IMR-90 (cell line): ENCODE measurements around the gene FADS1. TPM values are rescaled to one million over a fixed set of nuclear protein-coding genes. Genes with fewer than 3 reads are reported as not detected.

ENCODE experiments used
- ATAC-seq: fragments of 200-7000 bp; cut with Tn5 transposase; 2 replicates; pipeline ENCODE4 v1.9.1; 2020; ENCODE audit warnings: low read depth, mild to moderate bottlenecking, moderate library complexity
- BruUV-seq: library from RNA; stranded (reverse); fragments of 400-500 nt; replicated peaks from 2 replicates; lab custom pipeline; 2021; lab: Mats Ljungman, UMichigan
- CTCF ChIA-PET: fragments of 300-600 bp; formaldehyde crosslinking; extraction: SDS; loops from one replicate; lab custom pipeline; 2021; ENCODE audit warnings: antibody characterized with exemption; lab: Yijun Ruan, JAX
- POLR2A ChIA-PET: fragments of 300-600 bp; sonication (Branson Sonifier 250); formaldehyde crosslinking; loops from one replicate; lab custom pipeline; 2022; ENCODE audit warnings: antibody characterized with exemption; ENCODE audit not compliant: unreplicated experiment; lab: Charles Lee
- DNase-seq: peaks from one replicate; pipeline ENCODE4 v3.0.0; 2013
- H2AFZ ChIP-seq: replicated peaks from 2 replicates; pipeline ENCODE3; 2013; ENCODE audit warnings: low read length, mild to moderate bottlenecking; ENCODE audit not compliant: poor library complexity
- H2AK5ac ChIP-seq: 2 replicates; pipeline ENCODE4 v1.6.1; 2013; ENCODE audit warnings: low read depth, low read length, inconsistent platforms
- H2AK9ac ChIP-seq: replicated peaks from 2 replicates; pipeline ENCODE3; 2013; ENCODE audit warnings: mild to moderate bottlenecking, low read depth, low read length, moderate library complexity; ENCODE audit not compliant: poor library complexity
- H2BK120ac ChIP-seq: 2 replicates; pipeline ENCODE4 v1.6.1; 2013; ENCODE audit warnings: low read depth, low read length, inconsistent platforms
- H2BK15ac ChIP-seq: 3 replicates; pipeline ENCODE4 v1.6.1; 2013; ENCODE audit warnings: low read depth, low read length, inconsistent platforms
- H2BK20ac ChIP-seq: 2 replicates; pipeline ENCODE4 v1.6.1; 2013; ENCODE audit warnings: low read depth, mild to moderate bottlenecking, inconsistent platforms, low read length, moderate library complexity
- H2BK5ac ChIP-seq: 2 replicates; pipeline ENCODE4 v1.6.1; 2013; ENCODE audit warnings: mild to moderate bottlenecking, low read depth, low read length, inconsistent platforms; ENCODE audit not compliant: poor library complexity, severe bottlenecking
- H3K14ac ChIP-seq: replicated peaks from 2 replicates; pipeline ENCODE4 v1.6.1; 2013; ENCODE audit warnings: low read depth, low read length, inconsistent platforms
- H3K18ac ChIP-seq: 2 replicates; pipeline ENCODE4 v1.6.1; 2013; ENCODE audit warnings: low read depth, low read length, control low read depth
- H3K23ac ChIP-seq: 2 replicates; pipeline ENCODE4 v1.6.1; 2013; ENCODE audit warnings: low read depth, low read length, inconsistent platforms
- H3K27ac ChIP-seq: 2 replicates; pipeline ENCODE4 v1.5.1; 2013; ENCODE audit warnings: mild to moderate bottlenecking, control low read depth, low read length; ENCODE audit not compliant: insufficient read depth
- H3K27me3 ChIP-seq: 2 replicates; pipeline ENCODE4 v1.6.1; 2013; ENCODE audit warnings: low read length; ENCODE audit not compliant: control insufficient read depth, insufficient read depth
- H3K36me3 ChIP-seq: 2 replicates; pipeline ENCODE4 v1.6.1; 2013; ENCODE audit warnings: low read length, mixed read lengths; ENCODE audit not compliant: control insufficient read depth, insufficient read depth
- H3K4ac ChIP-seq: 2 replicates; pipeline ENCODE4 v1.6.1; 2013; ENCODE audit warnings: low read depth, low read length, inconsistent platforms
- H3K4me1 ChIP-seq: 2 replicates; pipeline ENCODE4 v1.6.1; 2013; ENCODE audit warnings: low read length, mixed read lengths; ENCODE audit not compliant: control insufficient read depth, insufficient read depth
- H3K4me2 ChIP-seq: 2 replicates; pipeline ENCODE4 v1.6.1; 2013; ENCODE audit warnings: low read depth, mild to moderate bottlenecking, control low read depth, low read length, moderate library complexity
- H3K4me3 ChIP-seq: 2 replicates; pipeline ENCODE4 v1.5.1; 2013; ENCODE audit warnings: low read depth, mild to moderate bottlenecking, control low read depth, low read length, moderate library complexity; ENCODE audit not compliant: insufficient read depth
- H3K56ac ChIP-seq: 2 replicates; pipeline ENCODE4 v1.6.1; 2013; ENCODE audit warnings: low read length, inconsistent platforms; ENCODE audit not compliant: insufficient read depth; ENCODE audit errors: extremely low read depth
- H3K79me1 ChIP-seq, 2 experiments: 2 replicates each; pipeline ENCODE4 v1.6.1; 2013; ENCODE audit warnings: low read length in 2 of 2, inconsistent platforms in 1 of 2, low read depth in 1 of 2
- H3K9ac ChIP-seq: 2 replicates; pipeline ENCODE4 v1.6.1; 2013; ENCODE audit warnings: low read depth, low read length, control low read depth
- H3K9me1 ChIP-seq: 2 replicates; pipeline ENCODE4 v1.6.1; 2013; ENCODE audit warnings: low read length, inconsistent platforms; ENCODE audit not compliant: insufficient read depth
- H3K9me3 ChIP-seq: 2 replicates; pipeline ENCODE4 v1.6.1; 2013; ENCODE audit warnings: low read length; ENCODE audit not compliant: control insufficient read depth, insufficient read depth
- H4K20me1 ChIP-seq: 2 replicates; pipeline ENCODE4 v1.6.1; 2013; ENCODE audit warnings: low read length, inconsistent platforms; ENCODE audit not compliant: insufficient read depth
- H4K5ac ChIP-seq: 2 replicates; pipeline ENCODE4 v1.6.1; 2013; ENCODE audit warnings: mild to moderate bottlenecking, low read depth, low read length, control low read depth
- H4K8ac ChIP-seq, 2 experiments: 2 replicates each; pipeline ENCODE4 v1.6.1; 2013; ENCODE audit warnings: low read depth in 2 of 2, low read length in 2 of 2, control low read depth in 1 of 2, inconsistent platforms in 1 of 2
- H4K91ac ChIP-seq: 2 replicates; pipeline ENCODE4 v1.6.1; 2013; ENCODE audit warnings: low read depth, low read length, inconsistent platforms; ENCODE audit not compliant: insufficient read depth
- BHLHE40 ChIP-seq: fragments of 150-350 bp; IDR thresholded peaks from 2 replicates; pipeline ENCODE4 v1.6.1; 2016; ENCODE audit warnings: mild to moderate bottlenecking, low read depth, low read length
- FOS ChIP-seq: fragments of 150-350 bp; IDR thresholded peaks from 2 replicates; pipeline ENCODE4 v1.6.1; 2016; ENCODE audit warnings: low read depth, low read length
- MXI1 ChIP-seq: IDR thresholded peaks from 2 replicates; pipeline ENCODE4 v1.6.1; 2012; ENCODE audit warnings: low read depth, mild to moderate bottlenecking, low read length, moderate library complexity, borderline replicate concordance
- NFE2L2 ChIP-seq: fragments of 150-350 bp; IDR thresholded peaks from 2 replicates; pipeline ENCODE4 v1.6.1; 2016; ENCODE audit warnings: low read depth, mild to moderate bottlenecking, low read length
- POLR2A ChIP-seq: IDR thresholded peaks from 2 replicates; pipeline ENCODE4 v1.6.1; 2012; ENCODE audit warnings: mild to moderate bottlenecking, low read depth, low read length
- RAD21 ChIP-seq: IDR thresholded peaks from 2 replicates; pipeline ENCODE4 v1.6.1; 2012; ENCODE audit warnings: low read length, improper control_type of control experiment
- RCOR1 ChIP-seq: IDR thresholded peaks from 2 replicates; pipeline ENCODE4 v1.6.1; 2012; ENCODE audit warnings: mild to moderate bottlenecking, low read length, improper control_type of control experiment; ENCODE audit not compliant: insufficient replicate concordance
- WGBS, 2 experiments: methylation state at CpG; one replicate each; pipeline versions ENCODE4 v1.1.5 to v1.1.7; 2013; ENCODE audit warnings: missing lambda C conversion rate in 2 of 2; ENCODE audit not compliant: insufficient read length in 1 of 2; ENCODE audit errors: extremely low coverage in 2 of 2; 5-methylcytosine and 5-hydroxymethylcytosine counted together
- dilution Hi-C: fragments of 300-500 bp; cut with HindIII; formaldehyde crosslinking; loops from one replicate; pipeline ENCODE4 v1.14.3; 2018; ENCODE audit warnings: low sequenced_read_pairs; ENCODE audit not compliant: unreplicated experiment
- in situ Hi-C: fragments of 300-500 bp; cut with MboI; formaldehyde crosslinking; loops from 3 replicates; pipeline ENCODE4 v1.14.3; 2019; ENCODE audit warnings: low sequenced_read_pairs, inconsistent platforms, mixed read lengths
- intact Hi-C: fragments of 100-400 bp; cut with micrococcal nuclease; formaldehyde crosslinking; loops from 2 replicates; pipeline ENCODE4 v1.10.0; 2022
- polyA plus RNA-seq, 3 experiments: library from polyadenylated mRNA; depleted of rRNA; stranded (reverse); fragments of >200 nt; gene quantifications; 2 replicates each; pipeline ENCODE4 v1.2.3, GENCODE V29; 2012; ENCODE audit warnings: low replicate concordance in 1 of 3
- total RNA-seq: library from RNA; depleted of rRNA; stranded (reverse); fragments of >200 nt; gene quantifications from 2 replicates; pipeline ENCODE4 v1.2.3, GENCODE V29; 2012
- TF ChIP-seq, protein P1 (sequence below): fragments of 150-350 bp; IDR thresholded peaks from 2 replicates; pipeline ENCODE4 v1.6.1; 2017; ENCODE audit warnings: mild to moderate bottlenecking, antibody characterized with exemption, low read length, low read depth

FADS1 gene
- total and polyA plus RNA-seq, 2 of the 4 experiments (the other 2 are of a cell fraction), result 16.3 to 18.4 TPM

DNA sequence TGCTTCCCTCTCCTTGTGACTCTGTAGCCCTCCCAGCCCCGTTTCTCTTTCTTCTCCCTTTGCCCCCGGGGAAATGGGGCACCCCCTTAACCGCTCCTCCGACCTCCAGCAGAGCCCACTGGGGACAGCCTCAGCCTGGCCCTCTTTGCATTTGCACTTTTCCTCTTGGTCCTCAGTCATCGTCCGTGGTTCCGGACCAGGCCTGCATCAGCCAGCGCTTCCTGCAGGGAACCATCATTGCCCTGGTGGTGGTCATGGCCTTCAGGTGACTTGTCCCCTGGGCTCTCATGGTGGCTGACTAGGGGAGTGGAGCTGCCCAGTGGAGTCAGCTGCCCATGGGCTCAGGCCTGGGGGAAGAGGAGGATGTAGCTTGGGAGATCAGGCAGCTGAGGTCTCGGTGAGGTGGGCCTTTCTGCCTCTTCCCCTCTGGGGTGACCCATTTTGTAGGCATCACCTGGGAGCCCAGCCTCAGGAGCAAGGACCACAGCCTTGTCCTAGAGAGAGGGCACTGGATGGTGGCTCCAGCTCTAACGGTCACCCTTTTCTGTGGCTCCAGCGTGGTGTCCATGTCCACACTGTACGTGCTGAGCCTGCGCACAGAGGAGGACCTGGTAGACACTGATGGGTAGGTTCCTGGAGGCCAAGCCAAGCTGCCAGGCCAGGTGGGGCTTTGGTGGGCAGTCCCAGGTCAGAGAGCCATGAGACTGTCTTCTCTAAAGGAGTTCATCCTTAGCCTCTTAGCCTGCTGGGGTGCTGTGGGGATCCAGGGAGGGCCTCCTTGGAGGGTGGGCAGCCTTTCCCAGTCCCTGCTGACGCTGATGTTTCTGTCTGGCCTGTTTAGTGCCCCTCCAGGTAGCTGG is 36.9 kb downstream of the FADS1 start:
- H2AK9ac ChIP-seq, result peak overlapping the region; percentile 69
- no peak overlapping the region for H2BK5ac ChIP-seq
- H4K8ac ChIP-seq, result no peak overlapping the region
- H2BK20ac ChIP-seq, result no peak overlapping the region
- H3K4me3 ChIP-seq, result no peak overlapping the region
- H3K4me1 ChIP-seq, result peaks cover 3% of the 10 kb centered on the region; the same call in 1 of the 2 replicates
- no peak overlapping the region for H3K27ac ChIP-seq
- no peak overlapping the region for H2BK15ac ChIP-seq
- TF ChIP-seq BHLHE40, result no peak
- no peak for TF ChIP-seq RAD21
- TF ChIP-seq, protein P1, sequence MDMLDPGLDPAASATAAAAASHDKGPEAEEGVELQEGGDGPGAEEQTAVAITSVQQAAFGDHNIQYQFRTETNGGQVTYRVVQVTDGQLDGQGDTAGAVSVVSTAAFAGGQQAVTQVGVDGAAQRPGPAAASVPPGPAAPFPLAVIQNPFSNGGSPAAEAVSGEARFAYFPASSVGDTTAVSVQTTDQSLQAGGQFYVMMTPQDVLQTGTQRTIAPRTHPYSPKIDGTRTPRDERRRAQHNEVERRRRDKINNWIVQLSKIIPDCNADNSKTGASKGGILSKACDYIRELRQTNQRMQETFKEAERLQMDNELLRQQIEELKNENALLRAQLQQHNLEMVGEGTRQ, result no peak
- no peak for TF ChIP-seq MXI1
- no peak for TF ChIP-seq POLR2A
- no peak for TF ChIP-seq RCOR1
- no peak for TF ChIP-seq NFE2L2
- no peak for TF ChIP-seq FOS
- H3K4ac ChIP-seq, result no peak overlapping the region
- H3K56ac ChIP-seq, result no peak overlapping the region
- no peak for ATAC-seq
- DNase-seq, result no peak
- H4K5ac ChIP-seq, result no peak overlapping the region
- BruUV-seq, result no TSS peak
- WGBS, 2 experiments, result 94% methylated on average over 9 of the region's 14 CpGs; no CpG with 5 or more reads in 1 of the 2 experiments
- no peaks in the 10 kb centered on the region for H3K27me3 ChIP-seq
- H3K23ac ChIP-seq, result no peak overlapping the region
- CTCF ChIA-PET, result interaction anchor here (0.7 to 1.2 kb wide), 2 partner anchors 32 to 33 kb away, joined by 3 to 5 read pairs; no protein-coding TSS in a partner anchor
- in situ Hi-C loops, result no loop called here
- H3K9me1 ChIP-seq, result no peaks in the 10 kb centered on the region; the same call in 1 of the 2 replicates
- H2AK5ac ChIP-seq, result no peak overlapping the region
- intact Hi-C loops, result no loop called here
- no peak overlapping the region for H3K14ac ChIP-seq
- no peak overlapping the region for H3K9ac ChIP-seq
- H2AFZ ChIP-seq, result no peak overlapping the region
- H3K9me3 ChIP-seq, result no peaks in the 10 kb centered on the region
- POLR2A ChIA-PET, result interaction anchor here (0.6 kb wide), 1 partner anchor 795 kb away, joined by 11 read pairs; no protein-coding TSS in a partner anchor
- peaks cover 12% of the 10 kb centered on the region for H3K36me3 ChIP-seq
- H2BK120ac ChIP-seq, result no peak overlapping the region
- H4K91ac ChIP-seq, result no peak overlapping the region
- H3K79me1 ChIP-seq, result no peaks in the 10 kb centered on the region
- dilution Hi-C loops, result no loop called here
- H4K20me1 ChIP-seq, result no peaks in the 10 kb centered on the region
- H3K18ac ChIP-seq, result no peak overlapping the region
- H3K4me2 ChIP-seq, result no peak overlapping the region
